ENCODE data around the gene TTLL6.
"Not testable (repeated sequence)": the region's sequence is repeated elsewhere in the genome, so short reads cannot be mapped to it uniquely, and the experiment has no call there.

Gene TTLL6

DNA sequence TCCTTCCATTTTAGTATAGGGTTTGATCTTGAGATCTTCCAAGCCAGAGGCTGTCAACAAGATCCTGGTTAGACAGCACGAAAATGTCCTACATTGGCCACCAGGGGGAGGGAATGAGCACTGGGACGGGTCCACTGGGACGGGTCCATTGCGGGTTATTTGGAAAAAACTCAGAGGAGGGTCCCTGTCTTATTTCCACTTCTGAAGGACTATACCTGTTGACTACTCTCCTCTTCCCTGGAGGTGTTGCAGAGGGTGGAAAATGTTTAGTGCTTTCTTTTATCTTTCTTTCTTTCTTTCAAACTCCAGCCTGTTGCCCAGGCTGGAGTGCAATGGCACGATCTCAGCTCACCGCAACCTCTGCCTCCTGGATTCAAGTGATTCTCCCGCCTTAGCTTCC, 2.5 kb downstream of the TTLL6 start:
- no peak for DNase-seq

DNA sequence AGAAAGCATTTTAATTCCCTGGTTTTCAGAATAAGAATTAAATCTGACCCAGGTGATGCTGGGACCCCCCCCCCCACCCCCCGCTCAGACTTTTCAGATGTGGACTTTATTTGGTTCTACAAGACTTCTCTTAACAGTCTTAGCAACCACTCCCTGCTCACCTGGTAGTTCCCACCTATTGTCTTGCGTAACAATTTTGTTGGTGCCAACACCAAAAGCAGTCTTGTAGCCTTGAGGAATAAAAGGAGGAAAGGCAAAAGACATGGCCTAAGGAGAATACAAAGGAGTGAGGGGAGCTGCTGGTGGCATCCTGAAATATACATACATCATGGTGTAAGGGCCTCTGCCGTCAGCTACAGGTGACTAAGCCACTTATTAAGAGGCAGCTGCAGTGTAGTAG, 5.0 kb downstream of the TTLL6 start:
- DNase-seq: no peak

DNA sequence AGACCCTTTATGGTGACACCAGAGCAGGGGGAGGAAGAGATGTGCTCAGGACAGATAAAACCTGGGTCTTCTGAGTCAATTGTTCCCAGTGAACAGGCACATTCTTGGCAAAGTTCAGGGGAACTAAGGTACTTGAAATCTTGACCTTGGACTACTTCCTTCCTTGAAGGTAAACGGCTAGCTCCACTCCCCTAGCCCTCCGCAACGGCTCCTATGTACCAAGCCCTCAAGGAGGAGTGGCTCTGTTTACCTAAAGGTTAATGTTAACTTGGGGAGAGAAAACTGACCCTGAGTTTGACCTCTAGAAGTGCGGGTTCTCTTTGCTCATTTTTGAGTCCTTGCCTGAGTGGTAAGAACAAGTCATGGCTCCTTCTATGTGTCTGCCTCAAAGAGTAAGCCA, 7.8 kb downstream of the TTLL6 start:
- no peak for DNase-seq

DNA sequence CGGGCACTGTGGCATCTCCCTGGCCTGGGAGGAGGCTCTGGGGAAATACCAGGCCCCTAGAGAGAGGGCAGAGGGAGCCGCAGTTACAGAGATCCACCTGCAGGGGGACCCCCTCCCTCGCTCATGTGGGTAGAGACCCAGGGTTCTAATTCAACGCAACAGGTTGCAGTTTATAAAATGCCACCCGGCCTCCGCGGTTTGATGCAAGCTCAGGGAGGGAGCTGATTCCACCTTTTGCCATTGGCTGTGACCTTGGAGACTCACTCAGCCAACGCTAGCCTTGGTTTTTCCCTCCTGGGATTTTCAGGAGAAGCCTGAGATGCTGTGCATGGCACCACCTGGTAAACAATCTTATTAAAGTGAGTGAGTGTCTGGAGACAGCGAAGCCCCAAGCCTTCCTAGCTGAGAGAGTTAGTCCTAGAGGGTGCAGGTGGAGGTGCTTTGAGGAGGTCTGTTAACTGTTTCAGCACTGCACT, 12.1 kb downstream of the TTLL6 start:
- peak; percentile 31 for DNase-seq

DNA sequence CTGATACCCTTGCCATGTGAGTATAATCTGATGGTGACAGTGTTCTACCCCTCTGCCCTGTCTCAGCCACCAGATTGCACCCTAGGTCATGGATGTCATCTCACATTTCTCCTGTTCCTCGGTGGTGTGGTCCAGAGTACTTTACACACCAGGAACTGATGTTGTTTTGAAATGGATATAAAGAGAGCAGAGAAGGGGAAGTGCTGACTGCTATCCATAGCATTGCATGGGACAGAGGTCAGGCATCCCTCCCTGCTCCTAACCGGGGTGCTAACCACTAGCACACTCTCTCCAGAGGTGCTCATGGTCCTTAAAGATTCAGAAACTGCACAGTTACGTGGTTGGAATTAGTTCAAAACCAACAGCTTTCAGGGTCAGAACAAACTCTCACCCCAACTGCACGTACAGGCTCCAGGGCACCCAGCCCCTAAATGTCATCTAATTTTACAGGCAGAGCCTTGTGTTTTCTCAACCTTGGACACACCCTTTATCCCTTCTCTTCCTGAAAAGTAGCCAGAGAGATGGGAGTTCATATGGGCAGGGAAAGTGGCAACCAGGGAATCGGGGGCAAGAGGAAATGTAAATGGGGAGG, 16.3 kb downstream of the TTLL6 start:
- no peak for DNase-seq

DNA sequence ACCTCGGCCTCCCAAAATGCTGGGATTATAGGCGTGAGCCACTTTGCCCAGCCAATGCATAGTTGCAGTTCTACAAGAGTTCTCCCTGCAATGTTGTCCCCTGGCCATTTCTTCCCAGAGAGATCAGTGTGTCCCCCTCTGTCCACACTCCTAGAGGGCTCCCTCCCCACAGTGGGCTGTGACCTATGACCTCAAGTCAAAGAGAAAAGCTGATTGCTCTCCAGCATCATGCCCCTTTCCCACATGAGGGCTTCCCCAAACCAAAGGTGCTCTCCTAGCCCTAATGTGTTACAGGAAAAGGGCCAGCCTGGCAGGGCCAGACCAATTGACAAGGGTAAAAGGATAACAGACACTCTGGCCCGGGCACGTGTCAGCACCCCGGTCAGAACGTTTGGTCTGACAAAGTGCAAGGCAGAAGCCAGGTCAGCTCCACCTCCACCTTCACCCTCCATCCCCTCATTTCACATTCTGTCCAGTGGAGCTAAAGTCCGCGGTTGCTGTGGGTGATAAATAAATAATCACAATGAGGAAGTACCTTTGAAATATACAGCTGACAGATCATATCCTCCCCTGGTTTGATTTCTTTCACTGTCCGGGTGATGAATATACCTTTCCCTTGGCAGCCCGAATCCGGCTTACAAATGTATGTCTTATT, 17.8 kb downstream of the TTLL6 start:
- no peak for DNase-seq

DNA sequence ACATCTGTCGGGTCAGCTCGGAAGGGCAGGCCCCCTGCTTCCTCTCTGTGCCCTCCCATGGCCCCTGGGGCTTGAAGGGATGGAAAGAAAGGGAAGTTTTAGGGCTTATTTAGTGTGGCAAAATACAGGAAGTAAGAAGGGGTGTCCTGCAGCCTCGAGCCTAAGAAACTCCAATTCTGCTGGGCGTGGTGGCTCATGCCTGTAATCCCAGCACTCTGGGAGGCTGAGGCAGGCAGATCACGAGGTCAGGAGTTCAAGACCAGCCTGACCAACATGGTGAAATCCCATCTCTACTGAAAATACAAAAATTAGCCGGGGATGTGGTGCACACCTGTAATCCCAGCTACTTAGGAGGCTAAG, 20.9 kb downstream of the TTLL6 start:
- not testable (repeated sequence) for DNase-seq

DNA sequence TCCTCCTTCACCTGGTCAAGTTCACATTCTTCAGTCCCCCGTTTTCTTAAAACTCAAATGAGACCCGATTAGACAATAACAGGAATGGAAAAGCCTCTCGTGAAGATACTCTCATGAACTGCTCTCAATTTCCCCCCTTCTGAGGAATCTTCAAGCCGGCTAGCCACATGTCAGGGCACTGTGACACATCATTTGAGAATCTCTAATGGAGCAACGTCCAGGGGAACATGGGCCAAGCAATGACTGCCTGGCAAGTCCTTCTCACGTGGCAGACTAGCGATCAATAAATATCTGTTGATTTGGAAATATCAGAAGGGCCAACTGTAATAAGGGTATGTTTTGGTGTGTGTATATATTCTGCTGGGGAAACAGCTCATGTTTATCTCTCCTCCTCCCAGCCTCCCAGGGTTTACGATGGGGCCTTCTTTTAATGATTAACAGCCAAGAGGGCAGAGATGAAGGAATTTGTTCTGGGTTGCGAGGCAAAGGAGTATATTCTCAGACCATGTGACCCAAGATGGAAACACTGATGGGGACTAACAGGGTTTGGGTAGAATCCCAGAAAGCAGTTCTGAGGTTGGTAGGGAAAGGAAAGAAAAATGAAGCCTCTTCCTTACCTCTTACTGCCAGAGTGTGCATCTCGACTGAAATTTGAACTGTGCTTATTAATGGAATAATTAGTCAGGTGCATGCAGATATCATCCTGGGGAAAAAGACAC, 21.4 kb downstream of the TTLL6 start:
- DNase-seq: no peak

DNA sequence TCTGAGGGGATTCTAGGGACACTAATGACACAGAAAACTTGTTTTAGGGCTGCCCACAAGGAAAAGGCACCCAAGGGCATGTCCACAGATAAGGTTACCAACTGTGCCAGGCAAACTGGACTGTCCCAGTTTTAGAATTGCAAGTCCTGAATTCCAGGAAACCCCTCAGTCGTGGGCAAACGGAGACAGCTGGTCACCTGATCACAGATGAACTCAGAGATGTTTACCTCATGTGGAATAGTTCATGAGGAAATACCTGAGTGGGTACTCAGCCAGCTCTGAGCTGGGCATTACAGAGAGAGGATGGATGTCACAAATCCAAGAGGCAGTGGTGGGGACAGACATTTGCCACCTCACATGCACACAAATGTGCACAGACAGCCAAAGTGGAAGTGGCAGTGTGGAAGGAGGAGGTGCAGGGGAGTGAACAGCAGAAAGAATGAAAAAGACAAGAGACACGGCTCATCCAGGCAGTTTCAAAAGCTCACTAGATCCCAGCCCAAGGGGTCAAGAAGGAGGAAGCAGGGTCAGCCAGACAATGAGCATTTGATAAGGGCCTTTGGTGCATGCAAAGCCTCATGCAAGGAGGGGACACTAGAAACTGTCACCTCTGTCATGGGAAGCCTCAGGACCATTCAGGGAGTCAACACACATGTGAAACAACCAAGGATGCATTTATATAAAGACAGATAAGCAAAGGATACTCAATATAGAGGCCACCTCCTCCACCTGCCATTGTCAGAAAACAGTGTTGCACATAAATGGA, 24.8 kb downstream of the TTLL6 start:
- DNase-seq: no peak

DNA sequence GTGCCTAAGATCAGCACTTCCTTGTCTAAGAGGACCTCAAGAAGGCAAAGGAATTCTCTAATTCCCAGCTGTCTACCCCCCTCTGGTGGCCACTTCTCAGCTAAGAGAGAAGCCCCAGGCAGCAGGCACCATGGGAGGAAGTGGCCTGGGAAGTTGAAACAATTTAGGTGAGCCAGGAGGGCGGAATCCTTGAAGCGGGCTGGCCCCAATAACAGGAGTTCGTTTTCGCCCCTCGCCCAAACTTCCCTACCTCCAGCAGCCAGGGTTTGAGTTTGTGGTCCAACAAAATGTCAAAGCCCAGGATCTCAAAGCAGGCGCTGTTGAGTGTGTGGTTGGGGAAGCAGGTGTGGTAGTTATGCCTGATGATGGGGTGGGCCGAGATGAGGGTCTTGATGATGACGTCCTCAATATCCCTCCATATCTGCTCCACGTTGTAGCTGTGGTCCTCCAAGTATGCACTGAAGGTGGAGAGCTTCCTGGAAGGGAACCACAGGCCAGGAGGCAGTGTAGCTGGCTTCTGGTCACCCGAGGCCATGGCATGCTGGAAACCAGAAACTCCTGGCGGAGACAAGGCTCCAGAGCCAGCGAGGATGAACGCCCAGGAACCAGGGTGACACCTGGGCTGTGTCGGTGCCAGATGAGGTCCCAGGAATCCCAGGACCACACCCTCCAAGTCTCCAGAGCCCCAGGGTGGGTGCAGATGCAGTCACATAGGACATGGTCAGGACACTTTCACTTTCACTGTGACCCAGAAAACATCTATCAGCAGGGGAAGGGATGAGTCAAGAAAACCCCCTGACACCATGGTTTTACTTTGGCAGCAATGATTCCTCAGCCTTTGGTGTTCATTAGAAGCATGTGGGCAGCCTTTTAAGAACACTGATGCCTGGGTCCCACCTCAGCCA, 25.6 kb downstream of the TTLL6 start:
- peak; percentile 57 for DNase-seq

DNA sequence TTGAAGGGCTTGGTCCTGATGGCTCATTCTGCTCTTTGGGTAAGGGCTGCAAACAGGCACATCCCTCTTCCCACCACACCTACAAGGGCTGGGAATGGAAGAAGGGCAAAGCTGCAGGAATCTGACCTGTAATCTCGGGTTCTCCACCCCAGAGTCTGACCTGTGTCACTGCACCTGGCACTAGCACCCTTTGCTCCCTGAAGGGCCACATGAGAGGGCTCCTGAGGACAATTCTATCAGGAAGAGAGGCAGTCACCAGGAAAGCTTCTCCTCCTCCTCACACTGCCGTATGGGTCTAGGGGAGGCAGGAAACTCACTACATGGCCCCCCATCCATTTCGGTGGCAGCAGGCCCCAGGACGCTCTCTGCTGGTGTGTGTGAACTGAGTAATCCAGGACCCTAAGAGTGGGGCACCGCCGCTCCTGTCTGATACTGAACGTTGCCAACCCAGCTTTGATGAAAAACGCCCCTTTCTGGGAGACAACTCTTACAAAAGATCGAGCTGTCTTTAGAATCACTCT, 26.4 kb downstream of the TTLL6 start:
- DNase-seq: no peak

DNA sequence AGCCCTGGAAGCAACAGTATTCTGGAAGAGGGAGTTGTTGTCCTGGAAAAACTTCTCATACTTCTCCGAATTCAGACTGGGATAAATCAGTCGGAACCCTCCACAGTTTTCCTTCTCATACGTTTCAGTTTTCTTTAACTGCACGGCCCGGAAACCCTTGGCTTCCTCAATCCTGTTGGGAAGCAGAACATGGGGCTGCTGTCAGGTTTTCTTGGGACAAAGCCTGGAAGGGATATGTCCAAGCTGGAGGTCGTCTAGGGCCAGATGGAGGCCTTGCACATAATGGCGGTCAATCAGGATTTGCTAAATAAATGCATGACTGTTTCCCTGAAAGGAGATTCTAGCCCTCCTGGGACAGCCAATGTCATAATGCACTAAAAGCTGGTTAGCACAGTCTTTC, 29.2 kb downstream of the TTLL6 start:
- no peak for DNase-seq

DNA sequence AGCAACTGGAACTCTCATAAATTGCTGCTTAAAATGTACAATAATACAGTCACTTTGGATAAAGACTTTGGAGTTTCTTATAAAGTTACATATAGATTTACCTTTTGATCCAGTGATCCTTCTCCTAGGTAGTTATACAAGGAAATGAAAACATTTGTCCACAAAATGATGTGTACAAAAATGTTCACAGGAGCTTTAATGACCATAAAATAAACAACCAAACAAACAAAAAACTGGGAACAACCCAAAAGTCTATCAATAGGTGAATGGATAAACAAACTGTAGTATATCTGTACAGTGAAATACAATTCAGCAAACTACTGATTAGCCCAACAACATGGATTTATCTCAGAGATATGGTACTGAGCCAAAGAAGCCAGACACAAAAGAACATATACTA, 37.6 kb downstream of the TTLL6 start:
- no peak for DNase-seq

DNA sequence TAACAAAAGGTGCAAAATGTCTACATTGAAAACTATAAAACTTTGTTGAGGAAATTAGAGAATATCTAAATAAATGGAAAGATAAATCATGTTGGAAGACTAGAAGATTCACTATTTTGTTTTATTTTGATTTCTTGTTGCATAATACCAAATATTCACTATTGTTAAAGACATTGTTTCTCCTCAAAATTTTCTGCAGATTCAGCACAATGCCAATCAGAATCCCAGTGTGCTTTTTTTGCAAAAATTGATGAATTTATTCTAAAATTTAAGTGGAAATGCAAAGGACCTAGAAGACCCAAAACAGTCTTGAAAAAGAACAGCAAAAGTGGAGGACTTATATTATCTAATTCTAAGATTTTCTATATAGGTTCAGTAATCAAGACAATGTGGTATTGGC, 40.4 kb downstream of the TTLL6 start:
- no peak for DNase-seq

DNA sequence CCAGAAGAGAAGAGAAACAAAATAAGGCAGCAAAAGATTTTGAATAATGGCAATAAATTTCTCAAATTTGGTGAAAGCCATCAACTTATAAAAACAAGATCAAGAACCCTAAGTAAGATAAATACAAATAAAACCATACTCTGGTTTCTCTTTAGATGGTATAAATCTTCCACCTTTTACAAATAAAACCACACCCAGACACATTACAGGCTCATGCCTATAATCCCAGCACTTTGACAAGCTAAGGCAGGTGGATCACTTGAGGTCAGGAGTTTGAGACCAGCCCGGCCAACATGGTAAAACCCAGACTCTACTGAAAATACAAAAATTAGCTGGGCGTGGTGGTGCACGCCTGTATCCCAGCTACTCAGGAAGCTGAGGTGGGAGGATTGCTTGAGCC, 43.8 kb downstream of the TTLL6 start:
- DNase-seq: no peak

DNA sequence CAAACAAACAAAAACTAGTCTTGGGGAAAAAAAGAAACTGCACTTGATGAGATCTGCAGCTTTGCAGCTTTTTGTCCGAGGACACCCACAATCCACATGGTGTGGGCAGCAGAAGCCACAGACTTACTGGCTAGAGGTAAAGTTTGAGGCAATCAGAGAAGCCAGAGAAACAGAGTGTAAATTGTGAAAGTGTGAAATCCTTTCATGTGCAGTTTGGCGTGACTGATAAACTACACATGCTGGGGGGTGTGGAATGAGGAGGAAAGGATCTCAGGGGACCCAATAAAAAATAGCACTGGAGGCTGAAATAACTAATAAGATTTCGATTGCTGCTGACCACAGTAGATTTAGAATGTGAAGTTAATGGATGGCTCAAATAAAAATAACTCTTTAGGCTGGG, 46.1 kb downstream of the TTLL6 start:
- DNase-seq: no peak

DNA sequence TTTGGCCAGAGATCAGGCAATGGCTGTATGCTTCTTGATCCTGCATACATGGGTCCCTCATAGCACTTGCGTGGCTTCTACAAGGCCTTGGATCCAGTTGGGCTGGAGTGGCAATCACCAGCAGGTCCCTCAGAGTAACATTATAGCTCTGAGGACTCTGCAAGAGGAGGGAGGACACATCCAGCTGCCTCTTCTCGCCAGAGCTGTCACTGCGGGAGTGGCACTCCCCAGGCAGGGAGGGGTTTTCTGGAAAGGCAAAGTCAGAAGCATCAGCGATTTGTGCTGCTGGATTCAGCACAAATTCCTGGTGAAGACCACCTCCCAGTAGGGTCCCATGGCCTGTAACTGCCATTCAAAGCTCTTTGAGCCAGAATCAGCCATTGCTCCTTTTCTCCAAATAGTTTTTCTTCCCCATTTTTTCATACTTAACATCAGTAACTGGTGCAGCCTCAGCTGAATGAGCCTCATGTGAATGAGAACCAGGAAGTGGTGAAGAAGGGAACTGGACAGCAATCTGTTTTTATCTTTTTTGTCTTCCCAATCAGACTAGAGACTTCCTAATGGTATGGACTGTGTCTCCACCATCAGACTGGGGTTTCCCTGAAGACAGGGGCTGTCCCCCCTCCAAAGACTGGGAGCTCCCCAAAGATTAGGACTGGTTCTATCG, 47.9 kb downstream of the TTLL6 start:
- no peak for DNase-seq

DNA sequence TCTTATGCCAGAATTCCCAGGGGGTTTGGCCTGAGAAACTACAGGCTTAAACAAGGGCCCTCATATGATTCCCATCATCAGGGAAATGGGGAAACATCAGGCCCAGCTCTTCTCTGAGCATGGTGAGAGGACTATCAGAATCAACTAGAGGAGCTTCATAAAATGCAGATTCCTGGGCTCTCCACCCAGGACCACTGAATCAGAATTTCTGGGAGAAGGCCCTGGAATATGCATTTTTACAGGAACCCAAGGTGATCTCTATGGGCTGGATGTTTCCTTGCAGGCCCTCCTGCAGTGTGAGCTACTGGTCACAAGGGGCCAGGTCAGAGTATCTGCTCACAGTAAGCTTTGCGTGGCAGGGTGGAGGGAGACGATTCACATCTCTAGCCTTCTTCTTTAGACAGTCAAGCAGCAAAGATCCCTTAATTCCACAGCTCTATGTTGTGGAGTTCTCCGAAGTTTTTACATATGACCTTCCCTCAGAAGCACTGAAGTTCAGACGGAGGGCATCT, 49.7 kb downstream of the TTLL6 start:
- DNase-seq: no peak

DNA sequence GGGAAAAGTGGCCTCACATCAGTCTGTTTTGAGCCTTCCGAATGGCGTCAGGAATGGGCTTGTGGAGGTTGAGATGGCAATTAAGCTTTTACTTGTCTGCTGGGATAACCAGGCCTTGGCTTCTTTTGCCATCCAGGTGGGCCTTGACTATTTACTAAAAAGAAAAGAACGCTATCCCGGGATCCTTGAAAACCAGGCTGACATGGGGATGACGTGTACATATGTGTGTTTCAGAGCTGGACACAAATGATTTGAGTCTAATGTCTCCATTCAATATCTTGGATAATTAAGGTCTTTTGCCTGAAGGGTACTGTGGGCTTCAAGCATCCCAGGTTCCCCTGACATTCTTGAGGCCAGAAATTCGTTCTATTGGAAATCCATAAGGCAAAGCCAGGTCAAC, 55.9 kb downstream of the TTLL6 start:
- DNase-seq: no peak

DNA sequence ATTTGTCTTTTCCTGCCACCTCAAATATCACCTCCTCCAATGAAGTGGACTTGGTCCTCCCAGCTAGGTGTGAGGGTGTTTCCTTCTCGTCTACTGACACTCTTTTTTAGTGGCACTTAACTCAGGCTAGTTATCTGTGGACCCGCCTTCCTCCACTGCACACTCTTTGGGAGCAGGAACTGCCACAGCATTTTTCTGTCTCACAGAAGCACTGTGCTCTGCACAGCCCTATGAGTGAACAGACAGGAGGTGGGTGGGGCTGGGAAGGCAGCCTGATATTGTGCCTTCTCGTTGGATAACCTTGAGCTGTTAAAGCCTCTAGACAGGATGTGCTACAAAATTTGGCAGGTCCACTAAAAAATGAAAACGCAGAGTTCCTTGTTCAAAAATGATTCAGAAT, 56.6 kb downstream of the TTLL6 start:
- DNase-seq: no peak

DNA sequence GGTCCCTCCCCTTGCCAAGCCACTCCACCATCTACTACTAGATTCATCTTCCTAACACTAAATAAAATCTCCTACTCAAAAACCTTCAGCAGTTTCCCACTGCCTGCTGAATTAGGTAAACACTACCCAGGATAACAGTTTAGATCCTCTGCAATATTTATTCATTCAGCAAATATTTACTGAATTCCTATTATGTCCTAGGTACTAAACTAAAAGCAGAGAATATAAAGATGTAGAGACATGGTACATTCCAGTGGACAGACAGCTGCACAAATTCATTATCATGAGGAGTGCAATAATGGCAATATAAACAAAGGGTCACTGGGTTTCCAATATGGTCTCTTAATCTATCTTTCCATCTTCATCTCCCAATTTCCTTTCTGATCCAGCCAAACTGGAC, 57.7 kb downstream of the TTLL6 start:
- DNase-seq: no peak

DNA sequence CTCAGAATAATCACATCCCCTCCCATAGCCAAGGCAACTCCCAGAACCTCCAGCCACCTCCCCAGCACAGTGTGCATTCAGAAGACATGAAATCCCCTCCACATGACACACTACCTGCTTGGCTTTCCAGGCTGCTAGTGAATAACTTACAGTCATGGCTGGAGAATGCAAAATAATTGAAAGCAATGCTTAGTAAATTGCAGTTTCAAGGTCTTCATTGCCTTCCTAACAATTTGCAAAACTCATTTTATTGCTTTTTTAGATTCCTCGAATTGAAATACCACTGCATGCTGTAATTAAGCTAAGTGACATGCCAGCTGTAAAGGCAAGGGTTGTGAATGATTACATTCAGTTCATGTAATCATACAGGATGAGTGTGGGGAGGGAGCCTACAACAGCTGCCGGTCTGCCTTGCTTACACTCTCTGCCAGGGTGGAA, 59.5 kb downstream of the TTLL6 start:
- no peak for DNase-seq

Data from NCI-H1092 (cell line).